ENCODE data around the gene ANGPTL7. TPM values are rescaled to one million over a fixed set of nuclear protein-coding genes. Genes with fewer than 3 reads are reported as not detected.
A peak's percentile ranks its signal among the peaks of the same experiment; 100 is the strongest.

The ANGPTL7 gene, protein sequence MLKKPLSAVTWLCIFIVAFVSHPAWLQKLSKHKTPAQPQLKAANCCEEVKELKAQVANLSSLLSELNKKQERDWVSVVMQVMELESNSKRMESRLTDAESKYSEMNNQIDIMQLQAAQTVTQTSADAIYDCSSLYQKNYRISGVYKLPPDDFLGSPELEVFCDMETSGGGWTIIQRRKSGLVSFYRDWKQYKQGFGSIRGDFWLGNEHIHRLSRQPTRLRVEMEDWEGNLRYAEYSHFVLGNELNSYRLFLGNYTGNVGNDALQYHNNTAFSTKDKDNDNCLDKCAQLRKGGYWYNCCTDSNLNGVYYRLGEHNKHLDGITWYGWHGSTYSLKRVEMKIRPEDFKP
- not detected for total RNA-seq
- not detected for polyA plus RNA-seq

DNA sequence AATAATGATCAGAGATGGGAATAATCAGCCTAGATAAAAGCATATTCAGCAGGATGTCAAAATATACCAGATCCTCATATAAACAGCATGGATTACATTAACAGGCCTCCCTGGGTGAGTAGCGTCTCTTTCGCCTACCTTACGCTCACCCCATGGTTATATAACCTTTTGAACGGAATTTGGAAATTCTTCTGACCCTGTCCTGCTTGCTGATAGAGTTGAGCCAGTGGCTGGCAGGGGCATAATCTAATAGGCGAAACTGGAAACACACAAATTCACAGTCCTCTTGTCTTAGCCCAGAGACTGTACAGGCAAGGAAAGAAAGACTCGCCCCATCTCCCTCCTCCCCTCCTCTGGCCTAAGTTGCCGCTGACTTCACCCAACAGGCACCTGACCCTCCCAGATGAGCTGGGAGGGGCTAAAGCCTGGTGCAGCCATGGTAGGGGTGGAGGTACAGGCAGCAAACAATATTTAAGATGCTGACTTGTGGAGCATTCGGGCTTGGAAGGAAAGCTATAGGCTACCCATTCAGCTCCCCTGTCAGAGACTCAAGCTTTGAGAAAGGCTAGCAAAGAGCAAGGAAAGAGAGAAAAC, at the start of gene ANGPTL7:
Gene ANGPTL7 (plus strand): TSS at position 498 of the 594 bp plus-strand sequence. CDS start 225 bp downstream, outside the sequence.
- no peak within 1 kb of the TSS for H3K4me3 Mint-ChIP-seq
- H3K36me3 ChIP-seq (ENCODE audit: insufficient read depth, low read length) = peaks cover 38% of the 10 kb centered on the region
- no peaks in the 10 kb centered on the region for H3K9me3 Mint-ChIP-seq
- peak within 1 kb of the TSS in 3 of 7 donors; percentile 13 to 48 (median 24) for H3K27ac Mint-ChIP-seq
- H3K4me1 Mint-ChIP-seq = peaks cover 0 to 5% (median 0%) of the 10 kb centered on the region in 4 donors
- H3K4me3 ChIP-seq (ENCODE audit: low read length in 2 of 2) = no peak within 1 kb of the TSS
- ChIA-PET CTCF (ENCODE audit: partially characterized antibody) (no interaction called here), POLR2A (ENCODE audit: partially characterized antibody) (no interaction called here)
- no peaks in the 10 kb centered on the region for H3K27me3 Mint-ChIP-seq
- no peak within 1 kb of the TSS for H3K27ac ChIP-seq (ENCODE audit: low read depth, low read length)
- no peaks in the 10 kb centered on the region for H3K9me3 ChIP-seq (ENCODE audit: control insufficient read depth in 1 of 2, low read length in 2 of 2)
- peaks cover 37 to 69% of the 10 kb centered on the region in 2 donors for H3K36me3 Mint-ChIP-seq
- H3K27me3 ChIP-seq (ENCODE audit: insufficient read depth, low read length) = no peaks in the 10 kb centered on the region
- DNase-seq = no peak
- intact Hi-C loops (cut with micrococcal nuclease) = no loop called here
- no peaks in the 10 kb centered on the region for H3K4me1 ChIP-seq (ENCODE audit: insufficient read depth, low read length)

DNA sequence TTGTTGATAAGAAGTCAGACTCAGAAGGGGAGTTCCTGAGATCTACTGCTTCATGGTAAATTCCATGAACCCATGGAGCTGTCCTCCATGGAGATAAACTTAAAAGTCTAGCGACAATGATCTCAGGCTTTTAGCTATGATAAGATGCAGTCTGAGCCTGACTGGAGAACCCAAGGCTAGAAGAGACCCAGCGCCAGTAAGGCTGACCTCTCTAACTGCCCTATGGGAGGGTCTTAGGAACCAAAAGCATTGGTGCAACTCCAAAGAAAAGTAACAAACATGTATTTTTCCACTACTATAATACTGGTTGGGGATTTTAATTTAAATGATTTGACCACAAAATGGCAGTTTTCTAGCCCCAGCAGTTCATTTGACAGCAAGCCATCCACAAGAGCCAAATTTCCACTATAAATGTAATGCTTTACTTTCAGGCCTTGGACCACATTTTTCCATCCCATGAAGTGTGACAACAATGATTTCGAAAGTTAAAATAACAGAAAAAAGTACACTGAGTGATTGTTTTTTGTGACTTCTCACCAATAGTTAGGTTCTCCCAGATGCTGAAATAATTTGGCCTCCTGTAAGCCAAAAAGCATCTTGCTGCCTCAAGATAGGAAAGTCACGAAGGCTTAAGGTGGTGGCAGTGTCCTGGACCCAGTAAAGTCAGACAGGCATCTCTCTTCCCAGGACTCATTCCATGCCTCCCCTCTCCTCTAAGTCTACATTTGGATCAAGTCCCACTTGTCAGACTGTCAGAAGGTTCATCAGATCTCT, 46.4 kb upstream of the ANGPTL7 start:
- no peaks in the 10 kb centered on the region for H3K27me3 ChIP-seq (ENCODE audit: insufficient read depth, low read length)
- H3K4me1 Mint-ChIP-seq = peaks cover 0 to 8% (median 0%) of the 10 kb centered on the region in 4 donors
- DNase-seq = no peak
- no peaks in the 10 kb centered on the region for H3K27me3 Mint-ChIP-seq
- no peak overlapping the region for H3K4me3 Mint-ChIP-seq
- H3K9me3 ChIP-seq (ENCODE audit: control insufficient read depth in 1 of 2, low read length in 2 of 2) = no peaks in the 10 kb centered on the region
- H3K27ac Mint-ChIP-seq = peak overlapping the region in 3 of 7 donors; percentile 7 to 14 (median 13)
- H3K4me1 ChIP-seq (ENCODE audit: insufficient read depth, low read length) = no peaks in the 10 kb centered on the region
- intact Hi-C loops (cut with micrococcal nuclease) = no loop called here
- no peak overlapping the region for H3K27ac ChIP-seq (ENCODE audit: low read depth, low read length)
- H3K36me3 ChIP-seq (ENCODE audit: insufficient read depth, low read length) = peaks cover 46% of the 10 kb centered on the region
- POLR2A ChIA-PET (ENCODE audit: partially characterized antibody) = no interaction called here
- no peaks in the 10 kb centered on the region for H3K9me3 Mint-ChIP-seq
- CTCF ChIA-PET (ENCODE audit: partially characterized antibody) = no interaction called here
- no peak overlapping the region for H3K4me3 ChIP-seq (ENCODE audit: low read length in 2 of 2)
- H3K36me3 Mint-ChIP-seq = peaks cover 53 to 78% of the 10 kb centered on the region in 2 donors

- Histone ChIP-seq H3K36me3 (ENCODE audit: insufficient read depth, low read length) (peaks cover 49% of the 10 kb centered on the region), H3K27me3 (ENCODE audit: insufficient read depth, low read length) (no peaks in the 10 kb centered on the region), H3K27ac (ENCODE audit: low read depth, low read length) (no peak overlapping the region), H3K4me3 (ENCODE audit: low read length in 2 of 2) (no peak overlapping the region), H3K9me3 (ENCODE audit: control insufficient read depth in 1 of 2, low read length in 2 of 2) (no peaks in the 10 kb centered on the region), H3K4me1 (ENCODE audit: insufficient read depth, low read length) (no peaks in the 10 kb centered on the region)
- POLR2A ChIA-PET (ENCODE audit: partially characterized antibody) = no interaction called here
- Mint-ChIP-seq H3K4me3 (no peak overlapping the region), H3K4me1 (peaks cover 0 to 8% (median 0%) of the 10 kb centered on the region in 4 donors), H3K36me3 (peaks cover 57 to 77% of the 10 kb centered on the region in 2 donors), H3K9me3 (no peaks in the 10 kb centered on the region), H3K27ac (peak overlapping the region in 3 of 7 donors; percentile 14 to 69 (median 40)), H3K27me3 (no peaks in the 10 kb centered on the region)
- DNase-seq = no peak
- intact Hi-C loops (cut with micrococcal nuclease) = no loop called here
- CTCF ChIA-PET (ENCODE audit: partially characterized antibody) = no interaction called here
These were observed 45.8 kb upstream of the ANGPTL7 start for GRCh38 chr1:11143401-11143800.

- H3K9me3 Mint-ChIP-seq = no peaks in the 10 kb centered on the region
- POLR2A ChIA-PET (ENCODE audit: partially characterized antibody) = no interaction called here
- DNase-seq = no peak
- intact Hi-C loops (cut with micrococcal nuclease) = no loop called here
- H3K4me1 Mint-ChIP-seq = peaks cover 0 to 8% (median 0%) of the 10 kb centered on the region in 4 donors
- CTCF ChIA-PET (ENCODE audit: partially characterized antibody) = no interaction called here
- H3K27ac Mint-ChIP-seq = peak overlapping the region in 3 of 7 donors; percentile 19 to 66 (median 40)
- Histone ChIP-seq H3K9me3 (ENCODE audit: control insufficient read depth in 1 of 2, low read length in 2 of 2) (no peaks in the 10 kb centered on the region), H3K4me3 (ENCODE audit: low read length in 2 of 2) (no peak overlapping the region), H3K4me1 (ENCODE audit: insufficient read depth, low read length) (no peaks in the 10 kb centered on the region), H3K27ac (ENCODE audit: low read depth, low read length) (no peak overlapping the region), H3K36me3 (ENCODE audit: insufficient read depth, low read length) (peaks cover 47% of the 10 kb centered on the region), H3K27me3 (ENCODE audit: insufficient read depth, low read length) (no peaks in the 10 kb centered on the region)
- peaks cover 53 to 77% of the 10 kb centered on the region in 2 donors for H3K36me3 Mint-ChIP-seq
- H3K4me3 Mint-ChIP-seq = no peak overlapping the region
- no peaks in the 10 kb centered on the region for H3K27me3 Mint-ChIP-seq
These were observed 45.2 kb upstream of the ANGPTL7 start for GRCh38 chr1:11143907-11144306.

- no peak overlapping the region for H3K27ac ChIP-seq (ENCODE audit: low read depth, low read length)
- H3K4me1 ChIP-seq (ENCODE audit: insufficient read depth, low read length) = no peaks in the 10 kb centered on the region
- intact Hi-C loops (cut with micrococcal nuclease) = no loop called here
- POLR2A ChIA-PET (ENCODE audit: partially characterized antibody) = no interaction called here
- no peak overlapping the region for H3K4me3 Mint-ChIP-seq
- CTCF ChIA-PET (ENCODE audit: partially characterized antibody) = interaction anchor here (3.3 kb wide), 1 partner anchor 107 kb away, joined by 13 read pairs; no protein-coding TSS in a partner anchor
- H3K27me3 Mint-ChIP-seq = no peaks in the 10 kb centered on the region
- peaks cover 49% of the 10 kb centered on the region for H3K36me3 ChIP-seq (ENCODE audit: insufficient read depth, low read length)
- H3K27ac Mint-ChIP-seq = peak overlapping the region in 1 of 7 donors; percentile 6
- H3K9me3 ChIP-seq (ENCODE audit: control insufficient read depth in 1 of 2, low read length in 2 of 2) = no peaks in the 10 kb centered on the region
- H3K36me3 Mint-ChIP-seq = peaks cover 57 to 77% of the 10 kb centered on the region in 2 donors
- DNase-seq = no peak
- H3K4me3 ChIP-seq (ENCODE audit: low read length in 2 of 2) = no peak overlapping the region
- peaks cover 0 to 8% (median 0%) of the 10 kb centered on the region in 4 donors for H3K4me1 Mint-ChIP-seq
- H3K9me3 Mint-ChIP-seq = no peaks in the 10 kb centered on the region
- H3K27me3 ChIP-seq (ENCODE audit: insufficient read depth, low read length) = no peaks in the 10 kb centered on the region
These were observed 44.4 kb upstream of the ANGPTL7 start for GRCh38 chr1:11144570-11145256.

- intact Hi-C loops (cut with micrococcal nuclease) = no loop called here
- H3K27me3 Mint-ChIP-seq = no peaks in the 10 kb centered on the region
- H3K27ac ChIP-seq (ENCODE audit: low read depth, low read length) = no peak overlapping the region
- peaks cover 0 to 8% (median 0%) of the 10 kb centered on the region in 4 donors for H3K4me1 Mint-ChIP-seq
- no peak overlapping the region for H3K27ac Mint-ChIP-seq
- peaks cover 56% of the 10 kb centered on the region for H3K36me3 ChIP-seq (ENCODE audit: insufficient read depth, low read length)
- peaks cover 65 to 79% of the 10 kb centered on the region in 2 donors for H3K36me3 Mint-ChIP-seq
- no peaks in the 10 kb centered on the region for H3K27me3 ChIP-seq (ENCODE audit: insufficient read depth, low read length)
- H3K9me3 ChIP-seq (ENCODE audit: control insufficient read depth in 1 of 2, low read length in 2 of 2) = no peaks in the 10 kb centered on the region
- H3K4me3 ChIP-seq (ENCODE audit: low read length in 2 of 2) = no peak overlapping the region
- no peak for DNase-seq
- ChIA-PET POLR2A (ENCODE audit: partially characterized antibody) (no interaction called here), CTCF (ENCODE audit: partially characterized antibody) (interaction anchor here (1.1 to 3.3 kb wide), 2 partner anchors 21 to 108 kb away, joined by 3 to 13 read pairs; no protein-coding TSS in a partner anchor)
- H3K4me1 ChIP-seq (ENCODE audit: insufficient read depth, low read length) = no peaks in the 10 kb centered on the region
- H3K4me3 Mint-ChIP-seq = no peak overlapping the region
- H3K9me3 Mint-ChIP-seq = no peaks in the 10 kb centered on the region
These were observed 43.4 kb upstream of the ANGPTL7 start for GRCh38 chr1:11145741-11146140.
